ENCODE results near the gene SLMAP.

DNA sequence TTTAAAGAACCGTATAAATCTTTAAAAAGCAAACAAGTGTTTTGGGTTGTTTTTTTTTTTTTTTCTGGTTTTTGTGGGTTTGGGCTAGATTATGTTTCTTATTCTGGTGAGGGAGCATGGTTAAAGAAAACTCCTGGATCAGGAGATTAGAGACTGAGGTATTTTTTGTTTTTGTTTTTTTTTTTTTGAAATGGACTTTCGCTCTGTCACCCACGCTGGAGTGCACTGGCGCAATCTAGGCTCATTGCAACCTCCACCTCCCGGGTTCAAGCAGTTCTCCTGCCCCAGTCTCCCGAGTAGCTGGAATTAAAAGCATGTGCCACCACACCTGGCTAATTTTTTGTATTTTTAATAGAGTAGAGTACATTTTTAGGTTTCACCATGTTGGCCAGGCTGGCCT is 95.2 kb downstream of the SLMAP start:
- TF ChIP-seq, protein P1, sequence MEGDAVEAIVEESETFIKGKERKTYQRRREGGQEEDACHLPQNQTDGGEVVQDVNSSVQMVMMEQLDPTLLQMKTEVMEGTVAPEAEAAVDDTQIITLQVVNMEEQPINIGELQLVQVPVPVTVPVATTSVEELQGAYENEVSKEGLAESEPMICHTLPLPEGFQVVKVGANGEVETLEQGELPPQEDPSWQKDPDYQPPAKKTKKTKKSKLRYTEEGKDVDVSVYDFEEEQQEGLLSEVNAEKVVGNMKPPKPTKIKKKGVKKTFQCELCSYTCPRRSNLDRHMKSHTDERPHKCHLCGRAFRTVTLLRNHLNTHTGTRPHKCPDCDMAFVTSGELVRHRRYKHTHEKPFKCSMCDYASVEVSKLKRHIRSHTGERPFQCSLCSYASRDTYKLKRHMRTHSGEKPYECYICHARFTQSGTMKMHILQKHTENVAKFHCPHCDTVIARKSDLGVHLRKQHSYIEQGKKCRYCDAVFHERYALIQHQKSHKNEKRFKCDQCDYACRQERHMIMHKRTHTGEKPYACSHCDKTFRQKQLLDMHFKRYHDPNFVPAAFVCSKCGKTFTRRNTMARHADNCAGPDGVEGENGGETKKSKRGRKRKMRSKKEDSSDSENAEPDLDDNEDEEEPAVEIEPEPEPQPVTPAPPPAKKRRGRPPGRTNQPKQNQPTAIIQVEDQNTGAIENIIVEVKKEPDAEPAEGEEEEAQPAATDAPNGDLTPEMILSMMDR (IDR thresholded peaks at IDR 0.05): no peak
- no peak for TF ChIP-seq RELA (CRISPR knock-in tag; IDR thresholded peaks at IDR 0.05; ENCODE audit: borderline replicate concordance)
- TF ChIP-seq ZNF121 (CRISPR knock-in tag; IDR thresholded peaks at IDR 0.05): no peak
- no peak for TF ChIP-seq CREB1 (CRISPR knock-in tag; IDR thresholded peaks at IDR 0.05)
- TF ChIP-seq ZNF317 (CRISPR knock-in tag; IDR thresholded peaks at IDR 0.05; ENCODE audit: borderline replicate concordance, low read depth): no peak
- TF ChIP-seq FOXJ3 (CRISPR knock-in tag; IDR thresholded peaks at IDR 0.05; ENCODE audit: borderline replicate concordance): no peak
- no peak for TF ChIP-seq FOXK1 (CRISPR knock-in tag; IDR thresholded peaks at IDR 0.05)
- TF ChIP-seq ETV6 (CRISPR knock-in tag; IDR thresholded peaks at IDR 0.05): no peak
- TF ChIP-seq, protein P2, sequence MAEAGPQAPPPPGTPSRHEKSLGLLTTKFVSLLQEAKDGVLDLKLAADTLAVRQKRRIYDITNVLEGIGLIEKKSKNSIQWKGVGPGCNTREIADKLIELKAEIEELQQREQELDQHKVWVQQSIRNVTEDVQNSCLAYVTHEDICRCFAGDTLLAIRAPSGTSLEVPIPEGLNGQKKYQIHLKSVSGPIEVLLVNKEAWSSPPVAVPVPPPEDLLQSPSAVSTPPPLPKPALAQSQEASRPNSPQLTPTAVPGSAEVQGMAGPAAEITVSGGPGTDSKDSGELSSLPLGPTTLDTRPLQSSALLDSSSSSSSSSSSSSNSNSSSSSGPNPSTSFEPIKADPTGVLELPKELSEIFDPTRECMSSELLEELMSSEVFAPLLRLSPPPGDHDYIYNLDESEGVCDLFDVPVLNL (CRISPR knock-in tag; IDR thresholded peaks at IDR 0.05; ENCODE audit: borderline replicate concordance, low read depth): no peak
- no peak for TF ChIP-seq SP1 (CRISPR knock-in tag; conservative IDR thresholded peaks at IDR 0.05)

All from WTC11 (cell line).